ENCODE measurements around the gene FFAR3. TPM values are rescaled to one million over a fixed set of nuclear protein-coding genes. Genes with fewer than 3 reads are reported as not detected.

The FFAR3 gene
- total RNA-seq, 2 experiments from 2014 or later, result not detected

DNA sequence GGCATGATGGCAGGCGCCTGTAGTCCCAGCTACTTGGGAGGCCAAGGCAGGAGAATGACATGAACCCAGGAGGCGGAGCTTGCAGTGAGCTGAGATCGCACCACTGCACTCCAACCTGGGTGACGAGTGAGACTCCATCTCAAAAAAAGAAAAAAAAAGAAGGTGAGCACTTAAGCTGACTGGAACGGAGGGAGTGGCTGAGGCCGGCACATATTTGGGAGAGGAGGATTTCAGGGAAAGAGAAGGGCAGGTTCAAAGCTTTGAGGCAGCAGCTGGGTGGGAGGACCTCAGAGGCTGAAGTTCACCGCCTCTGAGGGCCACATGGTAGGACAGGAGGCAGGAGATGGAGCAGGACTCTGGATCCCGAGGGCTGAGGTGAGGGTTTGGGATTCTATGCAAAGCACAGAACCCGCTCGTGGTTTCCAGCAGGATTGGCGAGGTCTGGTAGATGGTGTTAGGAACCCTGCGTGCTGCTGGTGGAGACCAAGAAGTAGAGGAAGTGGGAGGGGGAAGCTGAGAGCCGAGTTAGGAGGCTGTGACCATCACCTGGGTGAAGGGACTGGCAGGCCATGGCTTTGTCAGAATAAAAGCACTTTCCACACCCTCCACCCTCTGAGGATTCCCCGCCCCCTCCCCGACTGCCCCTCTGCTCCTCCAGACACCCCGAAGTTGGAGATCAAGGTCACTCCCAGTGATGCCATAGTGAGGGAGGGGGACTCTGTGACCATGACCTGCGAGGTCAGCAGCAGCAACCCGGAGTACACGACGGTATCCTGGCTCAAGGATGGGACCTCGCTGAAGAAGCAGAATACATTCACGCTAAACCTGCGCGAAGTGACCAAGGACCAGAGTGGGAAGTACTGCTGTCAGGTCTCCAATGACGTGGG is 20.9 kb upstream of the FFAR3 start:
- H3K4me1 Mint-ChIP-seq (ENCODE audit: low read depth), result peaks cover 8% of the 10 kb centered on the region
- CTCF ChIA-PET, result no interaction called here
- H3K27ac Mint-ChIP-seq, result no peak overlapping the region
- POLR2A ChIA-PET, result no interaction called here
- TF ChIP-seq, protein P1, sequence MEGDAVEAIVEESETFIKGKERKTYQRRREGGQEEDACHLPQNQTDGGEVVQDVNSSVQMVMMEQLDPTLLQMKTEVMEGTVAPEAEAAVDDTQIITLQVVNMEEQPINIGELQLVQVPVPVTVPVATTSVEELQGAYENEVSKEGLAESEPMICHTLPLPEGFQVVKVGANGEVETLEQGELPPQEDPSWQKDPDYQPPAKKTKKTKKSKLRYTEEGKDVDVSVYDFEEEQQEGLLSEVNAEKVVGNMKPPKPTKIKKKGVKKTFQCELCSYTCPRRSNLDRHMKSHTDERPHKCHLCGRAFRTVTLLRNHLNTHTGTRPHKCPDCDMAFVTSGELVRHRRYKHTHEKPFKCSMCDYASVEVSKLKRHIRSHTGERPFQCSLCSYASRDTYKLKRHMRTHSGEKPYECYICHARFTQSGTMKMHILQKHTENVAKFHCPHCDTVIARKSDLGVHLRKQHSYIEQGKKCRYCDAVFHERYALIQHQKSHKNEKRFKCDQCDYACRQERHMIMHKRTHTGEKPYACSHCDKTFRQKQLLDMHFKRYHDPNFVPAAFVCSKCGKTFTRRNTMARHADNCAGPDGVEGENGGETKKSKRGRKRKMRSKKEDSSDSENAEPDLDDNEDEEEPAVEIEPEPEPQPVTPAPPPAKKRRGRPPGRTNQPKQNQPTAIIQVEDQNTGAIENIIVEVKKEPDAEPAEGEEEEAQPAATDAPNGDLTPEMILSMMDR (IDR thresholded peaks at IDR 0.05), result no peak
- H3K36me3 Mint-ChIP-seq (ENCODE audit: low read depth), result no peaks in the 10 kb centered on the region
- intact Hi-C loops (cut with DNase I, micrococcal nuclease), result no loop called here
- Histone ChIP-seq H3K27ac (ENCODE audit: low read depth in 1 of 2, low read length in 2 of 2) (no peak overlapping the region), H3K36me3 (ENCODE audit: insufficient read depth, low read length) (no peaks in the 10 kb centered on the region), H3K27me3 (ENCODE audit: control insufficient read depth in 1 of 2, insufficient read depth in 2 of 2, low read length in 2 of 2) (no peaks in the 10 kb centered on the region), H3K4me3 (ENCODE audit: low read length) (no peak overlapping the region), H3K4me1 (ENCODE audit: insufficient read depth, low read length) (peaks cover 11% of the 10 kb centered on the region), H3K9me3 (ENCODE audit: control insufficient read depth in 1 of 2, insufficient read depth in 1 of 2, low read length in 2 of 2) (no peaks in the 10 kb centered on the region)
- H3K9me3 Mint-ChIP-seq, result no peaks in the 10 kb centered on the region
- peaks cover 4% of the 10 kb centered on the region for H3K27me3 Mint-ChIP-seq
- DNase-seq (no peak), ATAC-seq (ENCODE audit: poor library complexity) (no peak)
- H3K4me3 Mint-ChIP-seq, result no peak overlapping the region

DNA sequence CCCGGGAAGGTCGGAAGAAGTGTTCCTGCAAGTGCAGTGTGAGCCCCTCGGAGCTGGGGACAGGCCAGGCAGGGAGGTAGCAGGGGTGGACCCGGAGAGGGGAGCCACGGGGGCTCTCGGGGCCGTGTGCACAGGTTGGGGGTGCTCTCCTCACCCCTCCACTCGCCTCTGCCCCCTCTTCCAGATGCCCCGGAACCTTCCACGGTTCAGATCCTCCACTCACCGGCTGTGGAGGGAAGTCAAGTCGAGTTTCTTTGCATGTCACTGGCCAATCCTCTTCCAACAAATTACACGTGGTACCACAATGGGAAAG is 20.3 kb upstream of the FFAR3 start:
- no peak for DNase-seq
- no peak overlapping the region for H3K27ac ChIP-seq (ENCODE audit: low read depth in 1 of 2, low read length in 2 of 2)
- H3K36me3 ChIP-seq (ENCODE audit: insufficient read depth, low read length), result no peaks in the 10 kb centered on the region
- Mint-ChIP-seq H3K36me3 (ENCODE audit: low read depth) (no peaks in the 10 kb centered on the region), H3K4me1 (ENCODE audit: low read depth) (peaks cover 3% of the 10 kb centered on the region), H3K27ac (no peak overlapping the region), H3K27me3 (peaks cover 4% of the 10 kb centered on the region), H3K9me3 (no peaks in the 10 kb centered on the region), H3K4me3 (no peak overlapping the region)
- intact Hi-C loops (cut with DNase I, micrococcal nuclease), result no loop called here
- H3K4me1 ChIP-seq (ENCODE audit: insufficient read depth, low read length), result peaks cover 6% of the 10 kb centered on the region
- no peak for ATAC-seq (ENCODE audit: poor library complexity)
- POLR2A ChIA-PET, result no interaction called here
- CTCF ChIA-PET, result no interaction called here
- H3K4me3 ChIP-seq (ENCODE audit: low read length), result no peak overlapping the region
- no peaks in the 10 kb centered on the region for H3K9me3 ChIP-seq (ENCODE audit: control insufficient read depth in 1 of 2, insufficient read depth in 1 of 2, low read length in 2 of 2)
- no peaks in the 10 kb centered on the region for H3K27me3 ChIP-seq (ENCODE audit: control insufficient read depth in 1 of 2, insufficient read depth in 2 of 2, low read length in 2 of 2)
- TF ChIP-seq, protein P1 (IDR thresholded peaks at IDR 0.05), result no peak

DNA sequence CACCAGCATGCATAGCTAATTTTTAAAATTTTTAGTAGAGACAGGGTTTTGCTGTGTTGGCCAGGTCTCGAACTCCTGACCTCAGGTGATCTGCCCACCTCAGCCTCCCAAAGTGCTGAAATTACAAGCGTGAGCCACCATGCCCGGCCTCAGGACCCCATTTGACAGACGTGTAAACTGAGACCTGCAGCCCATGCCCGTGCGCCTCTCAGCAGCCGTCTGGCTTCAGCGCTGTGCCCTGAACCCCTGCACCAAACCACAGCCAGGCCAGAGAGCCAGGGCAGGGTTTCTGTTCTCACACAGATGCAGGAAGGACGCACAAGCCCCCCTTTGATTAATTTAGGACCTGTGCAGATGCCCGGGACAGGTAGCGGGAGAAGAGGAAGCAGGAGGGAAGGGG is 17.8 kb upstream of the FFAR3 start:
- Histone ChIP-seq H3K9me3 (ENCODE audit: control insufficient read depth in 1 of 2, insufficient read depth in 1 of 2, low read length in 2 of 2) (no peaks in the 10 kb centered on the region), H3K27ac (ENCODE audit: low read depth in 1 of 2, low read length in 2 of 2) (no peak overlapping the region), H3K27me3 (ENCODE audit: control insufficient read depth in 1 of 2, insufficient read depth in 2 of 2, low read length in 2 of 2) (no peaks in the 10 kb centered on the region), H3K4me3 (ENCODE audit: low read length) (no peak overlapping the region), H3K4me1 (ENCODE audit: insufficient read depth, low read length) (no peaks in the 10 kb centered on the region), H3K36me3 (ENCODE audit: insufficient read depth, low read length) (no peaks in the 10 kb centered on the region)
- H3K4me1 Mint-ChIP-seq (ENCODE audit: low read depth), result no peaks in the 10 kb centered on the region
- intact Hi-C loops (cut with DNase I, micrococcal nuclease), result no loop called here
- TF ChIP-seq, protein P1 (IDR thresholded peaks at IDR 0.05), result no peak
- H3K9me3 Mint-ChIP-seq, result no peaks in the 10 kb centered on the region
- no peak overlapping the region for H3K27ac Mint-ChIP-seq
- CTCF ChIA-PET, result no interaction called here
- DNase-seq, result no peak
- H3K4me3 Mint-ChIP-seq, result no peak overlapping the region
- ATAC-seq (ENCODE audit: poor library complexity), result no peak
- H3K36me3 Mint-ChIP-seq (ENCODE audit: low read depth), result no peaks in the 10 kb centered on the region
- H3K27me3 Mint-ChIP-seq, result no peaks in the 10 kb centered on the region
- POLR2A ChIA-PET, result no interaction called here
